WERI-Rb-1 (cell line): ENCODE results near the gene ZSWIM7.

Experiments used
- DNase-seq: peaks from one replicate; pipeline ENCODE4 v3.0.0-alpha.2; 2020
- H3K27ac ChIP-seq: fragments of 250-450 bp; sonication (Bioruptor Pico); 2 replicates; pipeline ENCODE4 v1.5.1; 2020; ENCODE audit warnings: mild to moderate bottlenecking, moderate library complexity
- H3K27me3 ChIP-seq: fragments of 250-450 bp; sonication (Bioruptor Pico); 2 replicates; pipeline ENCODE4 v1.5.1; 2021; ENCODE audit warnings: mild to moderate bottlenecking, low read depth, moderate library complexity; ENCODE audit not compliant: insufficient read depth, severe bottlenecking
- H3K36me3 ChIP-seq: fragments of 250-450 bp; sonication (Bioruptor Pico); 2 replicates; pipeline ENCODE4 v1.5.1; 2020; ENCODE audit warnings: mild to moderate bottlenecking, moderate library complexity
- H3K4me3 ChIP-seq: 2 replicates; pipeline ENCODE4 v1.5.1; 2011; ENCODE audit warnings: low read depth, mild to moderate bottlenecking, control low read depth, low read length
- H3K9me3 ChIP-seq: fragments of 250-450 bp; sonication (Bioruptor Pico); 2 replicates; pipeline ENCODE4 v1.5.1; 2021; ENCODE audit warnings: mild to moderate bottlenecking, moderate library complexity; ENCODE audit not compliant: severe bottlenecking
- CTCF ChIP-seq: IDR thresholded peaks from 2 replicates; pipeline ENCODE4 v1.5.1; 2011; ENCODE audit warnings: low read depth, mild to moderate bottlenecking, control low read depth, inconsistent platforms, low read length

ZSWIM7 gene

DNA sequence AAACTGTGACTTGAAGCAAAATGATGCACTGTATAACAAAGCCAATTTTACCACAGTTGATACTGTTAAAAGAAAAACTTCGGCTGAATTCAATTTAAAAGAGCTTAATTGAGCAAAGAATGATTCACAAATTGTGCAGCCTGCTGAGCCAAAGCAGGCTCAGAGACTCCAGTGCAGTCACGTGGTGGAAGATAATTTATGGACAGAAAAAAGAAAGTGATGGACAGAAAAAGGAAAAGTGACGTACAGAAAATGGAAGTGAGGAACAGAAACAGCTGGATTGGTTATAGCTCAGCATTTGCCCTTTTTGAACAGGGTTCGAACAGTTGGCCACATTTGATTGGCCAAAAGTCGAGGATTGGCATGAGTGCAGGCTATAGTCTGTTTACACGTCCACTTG lies 25.7 kb downstream of the ZSWIM7 start:
- no peaks in the 10 kb centered on the region for H3K9me3 ChIP-seq
- no peaks in the 10 kb centered on the region for H3K27me3 ChIP-seq
- DNase-seq = no peak
- no peak for TF ChIP-seq CTCF
- no peak overlapping the region for H3K4me3 ChIP-seq
- peaks cover 39% of the 10 kb centered on the region for H3K36me3 ChIP-seq
- H3K27ac ChIP-seq = no peak overlapping the region

GRCh38 chr17:15973016-15973415 lies 26.5 kb downstream of the ZSWIM7 start:
- no peak for DNase-seq
- Histone ChIP-seq H3K4me3 (no peak overlapping the region), H3K36me3 (peaks cover 35% of the 10 kb centered on the region), H3K9me3 (no peaks in the 10 kb centered on the region), H3K27me3 (no peaks in the 10 kb centered on the region), H3K27ac (no peak overlapping the region)
- TF ChIP-seq CTCF = no peak

DNA sequence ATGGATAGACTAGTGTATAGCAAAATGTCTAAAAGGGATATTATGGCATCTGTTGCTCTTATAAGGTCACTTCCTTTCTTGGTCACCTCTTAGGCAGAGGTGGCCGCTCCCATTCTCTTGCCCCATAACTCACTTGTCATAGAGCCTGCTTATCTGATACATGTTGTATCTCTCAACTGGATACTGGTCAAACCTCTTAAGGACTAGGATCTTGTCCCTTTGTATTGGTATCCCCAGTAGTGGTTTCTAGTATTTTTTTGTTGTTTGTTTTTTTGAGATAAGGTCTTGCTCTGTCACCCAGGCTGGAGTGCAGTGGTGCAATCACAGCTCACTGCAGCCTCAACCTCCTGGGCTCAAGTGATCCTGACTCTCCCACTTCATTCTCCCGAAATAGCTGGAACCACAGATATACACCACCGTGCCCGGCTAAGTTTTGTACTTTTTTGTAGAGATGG lies 27.0 kb downstream of the ZSWIM7 start:
- TF ChIP-seq CTCF = no peak
- no peak overlapping the region for H3K4me3 ChIP-seq

DNA sequence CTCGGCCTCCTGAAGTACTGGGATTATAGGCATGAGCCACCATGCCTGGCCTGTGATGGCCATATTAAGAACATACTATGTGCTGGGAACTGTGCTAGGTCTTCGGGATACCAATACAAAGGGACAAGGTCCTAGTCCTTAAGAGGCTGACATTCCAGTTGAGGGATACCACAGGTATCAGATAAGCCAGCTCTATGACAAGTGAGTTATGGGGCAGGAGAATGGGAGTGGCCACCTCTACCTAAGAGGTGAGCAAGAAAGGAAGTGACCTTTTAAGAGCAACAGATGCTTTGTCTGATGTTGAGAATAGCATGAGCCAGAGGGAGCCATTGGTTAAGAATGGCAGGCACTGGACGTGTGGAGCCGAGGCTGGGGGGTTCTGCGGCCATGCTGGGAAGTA lies 27.6 kb downstream of the ZSWIM7 start:
- H3K36me3 ChIP-seq = peaks cover 27% of the 10 kb centered on the region
- no peak for DNase-seq
- H3K27me3 ChIP-seq = no peaks in the 10 kb centered on the region
- TF ChIP-seq CTCF = no peak
- H3K9me3 ChIP-seq = no peaks in the 10 kb centered on the region
- no peak overlapping the region for H3K27ac ChIP-seq
- H3K4me3 ChIP-seq = no peak overlapping the region

More for the DNA sequence above, 27.0 kb downstream of the ZSWIM7 start:
- Histone ChIP-seq H3K27me3 (no peaks in the 10 kb centered on the region), H3K27ac (no peak overlapping the region), H3K36me3 (peaks cover 31% of the 10 kb centered on the region), H3K9me3 (no peaks in the 10 kb centered on the region)
- DNase-seq = no peak

- H3K36me3 ChIP-seq = peaks cover 20% of the 10 kb centered on the region
- H3K27me3 ChIP-seq = no peaks in the 10 kb centered on the region
- no peak overlapping the region for H3K27ac ChIP-seq
- TF ChIP-seq CTCF = no peak
- no peak overlapping the region for H3K4me3 ChIP-seq
- H3K9me3 ChIP-seq = no peaks in the 10 kb centered on the region
- no peak for DNase-seq
These were observed 28.3 kb downstream of the ZSWIM7 start for GRCh38 chr17:15971098-15971678.

DNA sequence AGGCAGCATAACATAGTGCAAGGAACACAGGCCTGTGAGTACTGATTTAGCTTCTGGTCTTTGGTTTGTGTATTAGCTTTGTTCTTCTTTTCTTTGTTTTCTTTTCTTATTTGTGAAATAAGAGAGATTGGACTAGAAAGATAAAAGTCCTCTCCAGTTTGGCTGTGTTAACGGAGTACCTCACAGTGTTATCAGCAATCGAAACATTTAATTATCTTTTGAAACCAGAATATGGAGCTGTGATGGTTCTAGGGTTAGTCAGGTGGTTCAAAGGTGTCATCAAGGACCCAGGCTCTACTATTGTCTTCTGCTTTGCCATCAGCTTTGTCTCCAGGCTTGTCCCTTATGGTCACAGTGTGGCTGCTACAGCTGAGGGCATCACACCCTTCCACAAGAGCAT lies 29.0 kb downstream of the ZSWIM7 start:
- H3K27me3 ChIP-seq = no peaks in the 10 kb centered on the region
- TF ChIP-seq CTCF = no peak
- DNase-seq = no peak
- no peaks in the 10 kb centered on the region for H3K9me3 ChIP-seq
- no peak overlapping the region for H3K27ac ChIP-seq
- H3K4me3 ChIP-seq = no peak overlapping the region
- H3K36me3 ChIP-seq = peaks cover 19% of the 10 kb centered on the region
